ENCODE results near the gene ITPA.

The ITPA gene

DNA sequence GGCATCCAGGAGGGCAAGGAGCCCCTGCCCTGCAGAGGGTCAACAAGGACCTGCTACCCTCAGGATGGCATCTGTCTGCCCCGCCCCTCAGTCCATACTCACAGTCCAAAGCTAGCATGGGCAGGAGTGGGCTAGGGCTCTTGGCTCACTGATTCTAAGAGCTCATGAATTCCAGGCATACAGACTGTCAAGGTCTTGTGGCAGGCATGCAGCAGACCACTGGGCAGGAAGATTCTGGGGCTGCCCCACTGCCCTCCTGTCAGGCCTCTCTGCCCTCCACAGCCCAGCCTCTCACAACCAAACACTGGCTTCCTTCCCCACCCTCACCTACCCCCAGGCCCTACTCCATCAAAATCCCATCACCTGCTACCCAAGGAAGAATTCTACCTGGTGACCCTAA, 35.3 kb downstream of the ITPA start:
- DNase-seq (ENCODE audit: low read depth) = no peak

DNA sequence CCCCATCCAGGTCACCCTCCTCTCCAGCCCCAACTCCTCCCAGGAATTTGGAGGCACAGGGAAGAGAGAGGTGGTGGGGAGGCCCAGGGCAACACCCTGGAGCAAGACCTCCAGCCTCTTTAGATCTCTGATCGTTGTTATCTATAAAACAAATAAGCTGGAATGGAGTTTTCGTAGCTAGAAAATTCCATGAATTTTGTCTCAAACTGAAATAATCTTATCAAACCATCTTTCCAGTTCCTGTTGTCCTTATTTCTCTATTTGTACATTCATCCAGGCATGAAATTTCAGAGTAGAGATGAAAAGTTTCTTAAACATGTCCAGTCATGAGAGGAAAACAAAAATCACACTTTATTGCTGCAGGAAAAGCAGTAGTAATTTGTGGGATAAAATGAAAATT, 35.9 kb downstream of the ITPA start:
- no peak for DNase-seq (ENCODE audit: low read depth)

DNA sequence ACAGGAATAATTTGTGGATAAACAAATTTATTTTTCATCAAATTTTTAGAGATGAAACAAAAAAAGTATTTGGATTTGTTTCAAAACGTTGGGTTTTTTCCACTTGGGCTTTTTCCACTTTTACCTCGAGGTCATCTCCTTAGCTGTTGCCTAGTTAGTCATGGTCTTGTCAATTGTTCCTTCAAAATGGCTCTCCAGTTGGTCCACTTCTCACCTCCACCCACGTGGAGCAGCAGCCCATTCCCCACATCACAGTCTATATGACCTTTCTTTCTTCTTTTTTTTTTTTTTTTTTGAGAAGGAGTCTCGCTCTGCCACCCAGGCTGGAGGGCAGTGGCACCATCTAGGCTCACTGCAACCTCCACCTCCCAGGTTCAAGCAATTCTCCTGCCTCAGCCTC, 36.4 kb downstream of the ITPA start:
- DNase-seq (ENCODE audit: low read depth) = no peak

DNA sequence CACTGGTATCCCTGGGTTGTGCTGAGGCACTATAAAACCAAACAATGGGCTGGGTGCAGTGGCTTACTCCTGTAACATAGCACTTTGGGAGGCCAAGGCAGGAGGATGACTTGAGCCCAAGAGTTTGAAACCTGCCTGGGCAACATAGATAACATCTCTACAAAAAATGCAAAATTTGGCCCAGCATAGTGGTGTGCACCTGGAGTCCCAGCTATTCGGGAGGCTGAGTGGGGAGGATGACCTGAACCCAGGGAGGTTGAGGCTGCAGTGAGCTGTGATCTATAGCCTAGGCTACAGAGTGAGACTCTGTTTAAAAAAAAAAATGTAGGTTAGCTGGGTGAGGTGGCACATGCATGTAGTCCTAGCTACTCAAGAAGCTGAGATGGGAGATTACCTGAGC, 37.4 kb downstream of the ITPA start:
- no peak for DNase-seq (ENCODE audit: low read depth)

DNA sequence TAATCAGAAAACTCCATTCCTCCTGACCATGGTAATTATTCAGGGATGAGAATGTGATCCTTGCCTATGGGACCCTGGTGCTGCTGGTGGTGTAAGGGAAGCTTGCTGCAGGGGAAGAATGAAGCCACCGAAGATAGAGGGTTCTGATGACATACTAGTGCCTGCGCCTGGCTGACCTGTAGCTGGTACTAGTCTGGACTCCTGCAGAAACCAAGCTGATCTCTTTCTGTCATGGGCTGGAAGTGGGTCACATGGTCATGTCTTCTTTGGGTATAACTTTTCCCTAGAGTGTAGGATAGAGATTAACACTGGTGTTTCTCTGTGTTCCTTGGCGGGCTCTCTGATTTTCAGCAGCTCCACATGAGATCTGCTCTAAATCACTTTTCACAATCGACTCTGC, 38.3 kb downstream of the ITPA start:
- DNase-seq (ENCODE audit: low read depth) = no peak

DNA sequence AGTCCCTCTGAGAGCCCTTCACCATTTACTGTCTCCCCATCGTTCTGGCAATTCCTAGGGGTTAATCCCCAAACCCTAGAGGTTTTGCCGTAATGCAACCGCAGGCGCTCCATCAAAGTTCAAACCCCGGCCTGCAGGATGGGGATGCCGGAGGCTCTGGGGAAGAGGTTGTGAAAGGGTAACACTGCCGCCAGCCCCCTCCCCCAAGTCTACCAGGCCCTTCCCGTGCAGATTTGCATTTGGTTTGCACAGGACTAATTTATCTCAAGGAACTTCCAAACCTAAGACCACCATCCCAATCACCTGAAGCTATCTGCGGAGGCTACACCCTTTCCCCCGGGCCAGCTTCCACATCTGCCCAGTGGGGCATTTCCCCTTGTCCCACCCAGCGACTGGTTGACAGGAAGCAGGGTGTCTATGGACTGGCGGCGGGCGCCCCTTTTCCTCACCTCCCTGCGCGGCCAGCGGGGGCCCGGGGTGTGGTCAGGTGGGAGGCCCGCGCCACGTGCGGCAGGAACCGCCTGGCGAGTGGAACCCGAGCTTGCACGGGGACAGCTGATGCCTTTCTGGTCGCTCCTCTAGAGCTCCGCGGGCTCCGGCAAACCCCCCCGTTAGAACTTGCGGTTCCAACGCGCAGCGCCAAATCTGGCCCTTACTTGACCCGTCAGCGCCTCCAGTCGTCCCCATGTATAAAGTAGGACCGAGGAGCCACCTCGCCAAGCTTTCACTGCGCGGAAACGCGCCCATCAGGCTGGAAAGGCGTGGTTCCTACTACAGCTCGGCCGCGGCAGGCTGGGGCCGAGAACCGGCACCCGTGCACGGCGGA, 39.1 kb downstream of the ITPA start:
- DNase-seq (ENCODE audit: low read depth) = no peak

DNA sequence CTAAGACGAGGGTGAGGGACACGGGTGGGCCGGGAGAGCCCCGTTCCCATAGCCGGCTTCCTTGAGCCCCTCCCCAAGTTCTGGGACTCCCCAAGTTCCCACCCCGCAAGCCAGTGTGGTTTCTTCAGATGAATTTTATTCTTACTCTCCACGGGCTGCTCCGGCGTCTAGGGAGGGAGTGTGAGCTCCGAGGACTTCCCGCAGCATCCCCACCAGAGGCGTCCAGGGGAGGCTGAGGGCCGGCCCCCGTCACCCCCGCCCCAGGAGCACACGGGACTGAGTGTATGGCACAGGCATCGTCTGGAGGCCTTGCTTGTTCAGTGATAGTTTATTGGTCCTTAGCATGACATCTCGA, 39.7 kb downstream of the ITPA start:
- DNase-seq (ENCODE audit: low read depth) = no peak

DNA sequence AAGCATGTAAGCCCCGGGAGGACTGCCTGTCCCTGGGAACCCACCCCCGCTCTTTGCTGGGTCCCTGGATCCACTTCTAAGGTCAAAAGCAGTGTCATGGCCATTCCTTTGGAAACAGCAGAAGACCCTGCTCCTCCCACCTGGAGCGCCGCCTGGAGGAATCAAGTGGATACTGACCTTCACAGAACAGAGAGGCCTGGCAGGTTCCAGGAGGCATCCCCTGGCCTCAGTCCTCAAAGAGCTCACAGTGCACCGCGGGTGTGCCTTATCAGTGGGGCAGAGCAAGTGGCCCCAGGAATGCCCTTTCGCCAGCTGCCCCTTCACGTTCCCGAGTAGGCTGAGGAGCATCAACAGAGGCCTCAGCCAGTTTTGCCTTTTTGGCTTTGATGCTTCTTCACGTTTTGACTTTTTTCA, 40.8 kb downstream of the ITPA start:
- DNase-seq (ENCODE audit: low read depth) = no peak

DNA sequence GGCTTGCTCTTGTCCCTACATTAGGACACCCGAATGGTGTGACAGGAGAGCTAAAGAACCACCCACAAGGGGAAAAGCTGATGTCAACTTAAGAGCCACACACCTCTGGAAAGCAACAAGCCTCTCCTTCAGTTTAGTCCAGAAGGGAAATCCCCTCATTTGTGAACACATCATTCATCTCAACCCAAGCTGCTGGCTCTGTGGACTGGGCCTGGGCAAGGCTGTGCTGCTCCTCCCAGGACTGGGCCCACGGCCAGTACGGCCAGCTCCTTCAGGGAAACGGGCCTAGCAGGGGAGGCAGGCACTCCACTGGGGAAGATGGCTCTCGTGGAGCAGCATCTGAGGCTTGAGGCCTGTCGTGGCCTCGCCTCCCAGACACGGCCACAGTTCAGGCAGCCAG, 42.5 kb downstream of the ITPA start:
- DNase-seq (ENCODE audit: low read depth) = no peak

DNA sequence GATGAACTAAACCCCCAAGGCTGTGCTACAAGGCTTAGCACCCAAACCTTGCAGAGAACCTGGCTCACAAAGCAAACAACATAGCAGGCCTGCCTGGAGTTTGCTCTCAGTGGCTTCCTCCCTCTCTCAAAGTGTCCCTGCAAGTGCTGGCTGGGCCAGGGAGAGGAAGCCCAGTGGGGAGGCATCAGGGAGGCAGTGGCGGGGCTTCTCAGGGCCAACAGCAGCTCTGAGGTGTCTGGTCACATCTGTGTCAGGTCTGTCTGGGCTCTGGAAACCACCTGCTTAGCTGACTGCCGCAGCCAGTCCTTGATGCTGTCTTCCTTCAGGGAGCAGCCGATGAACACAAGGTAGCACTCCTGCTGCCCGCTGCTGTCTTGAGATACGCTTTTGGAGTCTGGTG, 46.4 kb downstream of the ITPA start:
- DNase-seq (ENCODE audit: low read depth) = no peak

DNA sequence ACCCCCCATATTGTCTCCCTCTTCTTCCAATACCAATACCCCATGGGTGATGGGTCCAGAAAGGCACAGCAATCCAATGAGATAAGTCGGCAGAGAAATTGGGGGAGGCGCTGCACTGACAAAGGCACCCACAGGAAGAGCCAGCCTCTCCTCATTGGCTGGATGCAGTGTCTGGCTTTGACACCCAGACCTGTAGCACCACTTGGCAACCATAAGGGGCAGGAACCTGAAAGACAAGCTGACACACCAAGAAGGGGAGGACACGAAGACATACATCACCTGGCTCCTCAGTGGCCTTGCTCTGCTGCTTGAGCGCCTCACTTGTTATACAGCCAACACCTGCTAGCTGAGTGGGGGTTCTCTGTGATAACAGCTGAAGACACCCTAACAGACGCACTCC, 49.1 kb downstream of the ITPA start:
- DNase-seq (ENCODE audit: low read depth) = no peak

DNA sequence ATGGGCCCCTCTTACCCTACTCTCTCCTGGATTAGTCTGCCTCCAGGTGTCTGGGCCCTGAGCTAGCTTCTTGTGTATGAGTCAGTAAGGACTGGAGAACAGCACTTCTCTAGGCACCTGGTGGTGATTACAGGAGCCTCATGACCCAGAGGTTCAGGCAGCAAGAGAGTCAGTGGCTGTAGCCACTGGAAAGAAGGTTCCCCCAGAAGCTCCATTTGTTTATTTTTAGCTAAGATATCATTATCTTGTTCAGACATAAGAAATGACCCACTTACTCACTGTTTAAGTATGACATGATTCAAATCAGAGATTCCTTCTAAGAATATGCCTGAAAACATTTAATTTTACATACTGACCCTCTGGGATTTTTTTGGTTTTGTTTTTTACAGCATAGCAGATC, 53.3 kb downstream of the ITPA start:
- DNase-seq (ENCODE audit: low read depth) = no peak

DNA sequence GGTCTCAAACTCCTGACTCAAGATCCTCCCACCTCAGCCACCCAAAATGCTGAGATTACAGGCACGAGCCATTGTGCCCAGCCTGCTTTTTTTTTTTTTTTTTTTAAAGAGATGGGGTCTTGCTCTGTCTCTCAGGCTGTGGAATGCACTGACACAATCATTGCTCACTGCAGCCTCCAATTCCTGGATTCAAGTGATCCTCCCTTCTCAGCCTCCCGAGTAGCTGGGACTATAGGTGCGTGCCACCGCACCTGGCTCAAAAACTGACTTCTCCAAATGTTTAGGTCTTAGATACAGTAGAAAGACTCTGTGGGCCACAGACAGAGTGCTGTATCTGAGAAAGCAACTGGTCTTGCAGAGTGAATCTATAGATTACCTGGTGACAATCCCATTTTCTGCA, 60.8 kb downstream of the ITPA start:
- DNase-seq (ENCODE audit: low read depth) = no peak

DNA sequence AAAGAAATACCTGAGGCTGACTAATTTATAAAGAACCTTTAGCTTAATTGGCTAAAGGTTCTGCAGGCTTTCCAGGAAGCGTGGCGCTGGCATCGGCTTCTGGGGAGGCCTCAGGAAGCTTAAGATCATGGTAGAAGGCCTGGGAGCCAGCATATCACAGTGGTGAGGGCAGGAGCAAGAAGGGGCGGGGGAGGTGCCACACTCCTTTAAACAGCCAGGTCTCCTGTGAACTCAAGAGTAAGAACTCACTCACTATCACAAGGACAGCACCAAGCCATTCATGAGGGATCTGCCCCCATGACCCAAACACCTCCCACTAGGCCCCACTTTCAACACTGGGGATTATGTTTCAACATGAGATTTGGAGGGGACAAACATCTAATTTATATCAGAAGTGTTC, 64.1 kb downstream of the ITPA start:
- no peak for DNase-seq (ENCODE audit: low read depth)

Measured in HS-27A (cell line).